ENCODE results near the gene MAGEA6.
A peak's percentile ranks its signal among the peaks of the same experiment; 100 is the strongest.
"Not testable (repeated sequence)": the region's sequence is repeated elsewhere in the genome, so short reads cannot be mapped to it uniquely, and the experiment has no call there.

Gene MAGEA6

GRCh38 chrX:152769549-152770289, at the start of gene MAGEA6:
Gene MAGEA6 (minus strand): TSS chrX:152769689. CDS start chrX:152767650, 2,039 bp downstream.
- not testable (repeated sequence) for DNase-seq (ENCODE audit: low spot score)

GRCh38 chrX:152819266-152819665, 49.8 kb upstream of the MAGEA6 start:
- no peak for DNase-seq (ENCODE audit: low spot score)

GRCh38 chrX:152818356-152818755, 48.9 kb upstream of the MAGEA6 start:
- DNase-seq (ENCODE audit: low spot score), result no peak

- DNase-seq (ENCODE audit: low spot score), result peak; percentile 52
Observed at GRCh38 chrX:152817078-152817764, 47.7 kb upstream of the MAGEA6 start.

GRCh38 chrX:152814048-152814447, 44.6 kb upstream of the MAGEA6 start:
- DNase-seq (ENCODE audit: low spot score), result no peak

- no peak for DNase-seq (ENCODE audit: low spot score)
Observed at GRCh38 chrX:152813206-152813605, 43.7 kb upstream of the MAGEA6 start.

GRCh38 chrX:152810403-152810802, 40.9 kb upstream of the MAGEA6 start:
- no peak for DNase-seq (ENCODE audit: low spot score)

GRCh38 chrX:152806035-152806434, 36.5 kb upstream of the MAGEA6 start:
- DNase-seq (ENCODE audit: low spot score), result no peak

- no peak for DNase-seq (ENCODE audit: low spot score)
Observed at GRCh38 chrX:152798945-152799344, 29.5 kb upstream of the MAGEA6 start.

- not testable (repeated sequence) for DNase-seq (ENCODE audit: low spot score)
Observed at GRCh38 chrX:152787062-152787461, 17.6 kb upstream of the MAGEA6 start.

GRCh38 chrX:152766562-152766961, 2.9 kb downstream of the MAGEA6 start:
- DNase-seq (ENCODE audit: low spot score), result not testable (repeated sequence)

GRCh38 chrX:152761582-152761981, 7.9 kb downstream of the MAGEA6 start:
- DNase-seq (ENCODE audit: low spot score), result not testable (repeated sequence)

- DNase-seq (ENCODE audit: low spot score), result not testable (repeated sequence)
Observed at GRCh38 chrX:152759544-152759943, 9.9 kb downstream of the MAGEA6 start.

- DNase-seq (ENCODE audit: low spot score), result not testable (repeated sequence)
Observed at GRCh38 chrX:152758918-152759317, 10.6 kb downstream of the MAGEA6 start, which contains the start of gene CSAG3. Gene CSAG3 (plus strand): TSS chrX:152759218.

GRCh38 chrX:152754871-152755270, 14.6 kb downstream of the MAGEA6 start:
- not testable (repeated sequence) for DNase-seq (ENCODE audit: low spot score)

- DNase-seq (ENCODE audit: low spot score), result not testable (repeated sequence)
Observed at GRCh38 chrX:152753686-152754650, 15.5 kb downstream of the MAGEA6 start, which contains the start of gene MAGEA2. Gene MAGEA2 (minus strand): TSS chrX:152753842. CDS start chrX:152751363, 2,479 bp downstream.

GRCh38 chrX:152738560-152738959, 30.9 kb downstream of the MAGEA6 start:
- no peak for DNase-seq (ENCODE audit: low spot score)

- not testable (repeated sequence) for DNase-seq (ENCODE audit: low spot score)
Observed at GRCh38 chrX:152736528-152736927, 33.0 kb downstream of the MAGEA6 start.

GRCh38 chrX:152735860-152736511, 33.5 kb downstream of the MAGEA6 start:
- no peak for DNase-seq (ENCODE audit: low spot score)

GRCh38 chrX:152735101-152735500, 34.4 kb downstream of the MAGEA6 start:
- no peak for DNase-seq (ENCODE audit: low spot score)

GRCh38 chrX:152734143-152734858, 35.2 kb downstream of the MAGEA6 start:
- DNase-seq (ENCODE audit: low spot score), result not testable (repeated sequence)
